Measurements from ENCODE around the gene EXOC4.

The EXOC4 gene

DNA sequence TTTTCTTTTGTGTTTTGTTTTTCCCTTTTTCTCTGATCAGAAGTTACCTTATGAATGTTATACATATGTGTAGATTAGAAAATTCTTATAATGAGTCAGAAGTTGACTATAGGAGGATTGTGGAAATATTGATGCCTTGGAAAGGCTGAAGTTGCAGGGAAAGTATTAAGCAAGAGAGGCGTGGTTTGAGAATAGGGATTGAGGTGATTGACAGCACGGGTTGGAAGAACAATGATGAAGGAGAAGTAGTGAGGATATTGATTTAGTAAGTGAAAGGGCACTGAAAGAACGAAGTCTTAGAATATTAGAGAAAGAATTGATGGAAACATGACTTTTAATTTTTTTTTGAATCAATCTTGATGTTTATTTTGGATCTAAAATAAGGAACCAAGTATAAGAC is 176.0 kb downstream of the EXOC4 start:
- DNase-seq (ENCODE audit: low read depth), result no peak

DNA sequence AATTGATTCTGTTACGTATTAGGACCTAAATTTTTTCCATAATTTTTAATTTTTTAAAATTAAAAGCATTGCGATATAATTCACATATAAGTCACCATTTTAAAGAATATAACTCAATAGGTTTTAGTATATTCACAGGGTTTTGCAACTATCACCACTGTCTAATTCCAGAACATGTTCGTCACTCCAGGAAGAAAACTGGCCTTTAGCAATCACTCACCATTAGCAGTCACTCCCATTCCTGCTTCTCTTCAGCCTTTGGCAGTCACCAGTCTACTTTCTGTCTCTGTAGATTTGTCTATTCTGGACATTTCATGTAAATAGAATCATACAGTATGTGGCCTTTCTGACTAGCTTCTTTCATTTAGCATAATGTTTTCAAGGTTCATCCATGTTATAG is 176.5 kb downstream of the EXOC4 start:
- no peak for DNase-seq (ENCODE audit: low read depth)

DNA sequence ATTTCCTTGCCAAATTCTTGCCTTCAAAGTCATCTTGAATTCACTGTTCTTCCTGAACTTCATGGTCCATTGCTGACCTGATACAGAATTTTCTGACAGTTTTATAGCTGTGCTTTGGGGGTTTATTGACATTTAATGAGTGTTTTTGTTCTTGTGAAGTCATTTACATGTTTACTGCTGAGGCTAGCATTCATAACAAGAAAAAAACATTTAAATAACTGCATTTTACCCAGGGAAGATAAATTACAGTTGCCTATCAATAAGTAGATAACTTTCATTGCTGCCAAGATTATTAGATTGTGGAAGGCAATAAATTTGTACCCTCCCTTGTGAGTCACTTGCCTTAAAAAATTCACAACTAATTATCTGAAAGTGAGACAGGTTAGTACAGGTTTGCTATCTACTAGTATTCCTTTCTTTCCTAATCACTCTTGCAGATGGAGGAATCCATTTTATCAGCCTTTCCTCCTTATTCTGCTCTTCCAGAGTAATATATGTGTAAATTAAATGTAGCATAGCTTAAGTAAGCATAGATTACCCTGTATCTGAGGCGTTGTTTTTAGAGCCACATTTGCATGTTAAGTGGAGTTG is 178.4 kb downstream of the EXOC4 start:
- DNase-seq (ENCODE audit: low read depth), result no peak

DNA sequence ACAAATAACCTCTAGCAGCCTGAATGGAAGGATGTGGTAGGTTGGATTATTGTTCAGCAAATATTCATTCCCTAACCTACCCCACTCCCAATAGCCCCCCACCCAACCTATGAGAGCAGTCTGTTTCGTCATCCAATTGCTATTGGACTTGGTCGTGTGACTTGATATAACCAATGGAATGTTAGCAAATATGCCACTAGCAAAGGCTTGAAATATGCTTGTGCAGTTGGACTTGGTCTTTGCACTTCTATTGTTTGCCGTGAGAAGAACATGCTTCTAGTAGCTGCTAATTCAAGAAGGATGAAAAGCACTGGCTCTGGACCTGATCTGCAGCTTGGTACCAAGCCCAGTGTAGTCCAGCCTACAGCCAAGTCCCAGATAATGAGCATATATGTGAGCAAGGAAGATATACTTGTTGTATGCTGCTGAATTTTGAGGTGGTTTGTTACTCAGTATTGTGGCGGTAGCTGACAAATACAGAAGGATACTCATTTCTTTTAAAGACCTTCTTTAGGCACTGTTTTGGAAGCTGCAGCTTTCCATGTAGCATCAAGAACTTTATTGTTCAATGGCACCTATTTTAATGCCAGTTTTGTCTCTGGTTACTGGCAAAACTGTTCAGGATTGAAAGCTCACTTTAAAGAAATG is 180.4 kb downstream of the EXOC4 start:
- no peak for DNase-seq (ENCODE audit: low read depth)

DNA sequence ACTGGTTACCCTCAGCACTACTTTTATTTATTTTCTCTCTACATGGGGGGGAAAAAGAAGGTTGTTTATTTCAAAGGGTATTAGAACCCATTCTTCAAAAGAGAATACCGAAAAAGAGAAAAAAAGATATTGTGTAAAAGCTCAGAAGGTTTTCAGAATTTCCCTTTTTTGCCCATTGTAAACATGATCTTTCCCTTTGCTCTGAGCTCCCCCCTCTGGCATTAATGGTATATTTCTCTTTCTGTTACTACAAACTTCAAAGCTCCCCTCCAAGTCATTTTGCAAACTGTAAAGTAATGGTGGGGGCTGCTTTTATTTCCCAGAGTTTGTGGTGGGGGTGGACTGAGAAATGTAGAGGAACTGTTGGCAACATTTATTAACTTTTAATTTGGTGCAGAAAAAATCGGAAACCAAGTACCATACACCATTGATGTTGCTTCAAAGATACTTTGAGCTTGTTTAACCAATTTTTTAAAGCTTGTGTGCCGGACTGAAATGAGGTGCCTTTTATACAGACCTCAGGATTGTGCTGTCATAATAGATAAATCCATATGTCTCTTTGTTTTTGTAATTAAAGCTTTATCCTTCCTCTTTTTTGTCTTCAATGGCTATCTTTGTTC is 181.5 kb downstream of the EXOC4 start:
- DNase-seq (ENCODE audit: low read depth), result peak; percentile 42

DNA sequence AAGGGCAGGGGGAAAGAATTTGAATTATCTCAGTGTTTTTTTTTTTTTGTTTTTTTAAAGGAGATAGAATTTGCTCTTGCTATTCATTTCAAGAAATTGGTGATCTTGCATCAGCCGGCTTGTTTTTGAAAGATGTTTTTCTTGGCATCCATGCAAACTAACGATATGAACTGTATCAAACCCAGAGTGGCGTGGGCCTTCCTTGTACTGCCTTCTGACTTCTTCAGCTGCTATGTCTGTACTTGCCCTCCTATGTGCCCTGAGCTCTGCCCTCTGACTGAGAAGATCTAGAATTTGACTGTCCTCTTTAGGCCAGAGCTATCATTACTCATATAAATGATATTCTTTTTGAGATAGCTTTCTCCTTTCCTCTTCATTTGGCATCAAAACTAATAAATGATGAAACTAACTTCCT is 183.1 kb downstream of the EXOC4 start:
- DNase-seq (ENCODE audit: low read depth), result peak; percentile 4

DNA sequence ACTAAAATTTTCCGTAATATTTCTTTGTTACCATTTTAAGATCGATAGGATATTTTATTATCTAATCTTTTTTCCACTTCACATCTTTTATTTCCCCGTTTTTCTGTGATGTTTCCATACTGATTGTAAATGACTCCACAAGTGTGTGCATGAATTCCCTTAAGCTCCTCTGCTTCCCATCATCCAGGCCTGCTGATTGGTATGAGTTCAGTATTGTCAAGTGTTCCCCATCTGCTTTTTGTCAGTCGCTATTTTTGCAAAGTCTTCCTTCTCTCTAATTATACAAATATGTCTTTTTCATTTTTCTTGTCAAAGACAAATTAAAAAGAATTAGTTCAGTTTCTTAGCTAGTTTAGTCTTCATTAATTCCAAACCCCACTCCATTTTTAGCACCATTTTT is 184.7 kb downstream of the EXOC4 start:
- DNase-seq (ENCODE audit: low read depth), result no peak

DNA sequence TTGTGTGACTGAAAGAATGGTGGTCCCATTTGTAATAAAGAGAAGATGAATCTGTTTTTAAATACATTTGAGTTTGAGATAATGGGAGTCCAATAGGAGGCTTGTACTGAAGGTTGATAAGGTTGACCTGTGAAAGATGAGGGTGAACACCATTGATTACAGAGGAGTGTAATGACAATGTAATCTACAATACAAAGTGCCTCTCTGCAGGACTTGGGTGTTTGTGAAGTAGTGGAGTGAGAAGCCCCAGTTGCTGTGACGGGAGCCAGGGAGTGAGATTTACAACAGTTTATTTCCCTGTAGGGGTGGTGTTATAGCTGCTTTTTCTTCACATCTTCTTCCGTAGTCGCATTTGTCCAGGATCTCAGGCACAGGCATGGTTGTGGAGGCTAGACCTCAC is 189.9 kb downstream of the EXOC4 start:
- no peak for DNase-seq (ENCODE audit: low read depth)

DNA sequence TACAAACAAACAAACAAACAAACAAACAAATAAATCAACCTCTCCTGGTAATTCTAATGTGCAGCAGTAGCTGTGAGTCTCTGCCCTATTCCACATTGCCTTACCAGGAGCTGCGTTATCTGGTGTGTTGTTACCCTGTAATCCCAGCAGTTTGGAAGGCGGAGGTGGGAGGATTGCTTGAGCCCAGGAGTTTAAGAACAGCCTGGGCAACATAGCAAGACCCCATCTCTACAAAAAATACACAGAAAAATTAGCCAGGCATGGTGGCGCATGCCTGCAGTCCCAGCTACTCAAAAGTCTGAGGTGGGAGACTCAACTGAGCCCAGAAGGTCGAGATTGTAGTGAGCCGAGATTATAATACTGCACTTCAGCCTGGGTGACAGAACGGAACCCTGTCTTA is 192.7 kb downstream of the EXOC4 start:
- no peak for DNase-seq (ENCODE audit: low read depth)

DNA sequence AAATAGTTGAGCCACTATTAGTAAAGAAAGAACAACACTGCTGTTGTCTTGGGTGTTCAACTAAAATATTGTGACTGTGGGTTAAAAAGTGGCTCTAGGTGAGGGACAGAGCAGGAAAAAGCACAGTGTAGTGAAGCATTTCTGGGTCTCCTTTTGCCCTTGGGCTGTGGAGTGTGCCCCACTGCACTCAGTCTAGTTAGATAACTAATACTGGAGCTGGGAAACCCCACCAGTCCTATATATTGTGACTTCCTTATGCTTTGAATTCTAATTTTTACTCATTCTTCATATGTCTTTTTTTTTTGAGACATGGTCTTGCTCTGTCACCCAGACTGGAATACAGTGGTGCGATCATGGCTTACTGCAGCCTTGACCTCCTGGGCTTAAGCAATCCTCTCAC is 195.1 kb downstream of the EXOC4 start:
- no peak for DNase-seq (ENCODE audit: low read depth)

DNA sequence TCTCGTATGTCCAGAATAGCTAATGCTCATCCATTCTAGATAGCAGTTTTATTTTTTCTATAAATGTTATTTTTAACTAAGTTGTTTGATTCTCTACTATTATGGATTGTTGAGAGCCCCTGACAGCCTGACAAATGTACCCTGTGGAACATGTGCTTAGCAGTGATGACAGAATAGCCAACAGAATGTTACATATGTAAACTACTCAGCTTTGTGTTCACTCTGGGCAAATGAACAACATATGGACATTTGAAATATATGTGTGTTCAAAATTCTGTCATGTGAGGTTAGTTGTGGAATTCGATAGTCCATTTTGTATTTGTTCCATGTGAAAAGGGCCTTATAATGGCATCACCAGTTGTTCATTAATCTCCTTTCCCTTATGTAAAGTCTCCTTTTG is 199.7 kb downstream of the EXOC4 start:
- DNase-seq (ENCODE audit: low read depth), result no peak

DNA sequence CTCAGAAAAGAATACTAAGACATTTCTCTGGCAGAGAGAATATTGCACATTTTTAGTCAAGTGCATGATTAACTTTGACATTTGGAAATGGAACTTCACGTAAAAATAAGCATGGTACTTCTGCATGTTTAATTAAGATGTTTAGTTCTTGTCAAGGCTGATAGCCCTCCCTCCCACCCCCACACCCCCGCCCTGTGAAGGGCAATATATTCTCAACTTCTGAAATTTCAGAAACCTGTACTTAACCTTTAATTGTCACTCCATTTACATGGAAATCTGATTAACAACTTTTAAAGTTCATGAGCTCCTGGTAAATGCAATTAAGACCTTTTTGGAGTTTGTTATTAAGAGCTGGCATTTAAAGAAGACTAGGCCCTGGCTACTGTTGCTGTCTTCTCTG is 205.8 kb downstream of the EXOC4 start:
- no peak for DNase-seq (ENCODE audit: low read depth)

DNA sequence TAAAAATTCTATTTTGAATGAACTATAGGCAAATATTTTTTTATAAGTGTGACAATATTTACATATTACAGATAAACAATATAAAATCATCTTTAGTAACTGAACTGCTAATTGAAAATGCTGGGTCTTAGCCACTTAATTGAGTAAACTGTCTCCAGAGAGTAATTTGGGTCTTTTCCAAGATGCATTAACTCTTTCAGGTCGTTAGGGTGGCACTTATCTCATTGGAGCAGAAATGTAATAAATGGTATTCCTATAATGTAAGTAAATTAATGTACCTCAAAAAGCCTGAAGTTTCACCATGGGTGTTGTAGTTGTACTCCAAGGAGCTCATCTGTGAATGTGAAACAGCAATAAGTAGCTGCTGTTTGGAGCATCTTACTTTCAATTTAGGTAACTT is 208.5 kb downstream of the EXOC4 start:
- DNase-seq (ENCODE audit: low read depth), result no peak

DNA sequence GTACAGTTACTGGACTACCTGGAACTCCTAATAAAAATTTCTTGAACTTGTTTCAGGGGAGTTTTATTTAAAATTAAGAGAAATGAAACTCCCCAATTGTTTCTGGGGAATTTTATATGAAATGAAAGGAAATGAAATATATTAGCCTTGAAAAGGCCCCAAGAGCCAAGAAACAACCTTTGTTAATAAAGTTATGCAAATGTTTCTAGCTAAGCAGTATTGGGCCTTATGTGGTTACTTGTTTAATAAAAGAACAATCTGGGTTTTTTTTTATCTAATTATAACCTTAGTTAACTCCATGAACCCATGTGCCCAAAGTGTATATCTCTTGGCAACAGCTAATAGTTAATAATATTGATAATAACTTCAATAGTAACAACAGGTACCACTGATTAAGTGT is 222.8 kb downstream of the EXOC4 start:
- no peak for DNase-seq (ENCODE audit: low read depth)

DNA sequence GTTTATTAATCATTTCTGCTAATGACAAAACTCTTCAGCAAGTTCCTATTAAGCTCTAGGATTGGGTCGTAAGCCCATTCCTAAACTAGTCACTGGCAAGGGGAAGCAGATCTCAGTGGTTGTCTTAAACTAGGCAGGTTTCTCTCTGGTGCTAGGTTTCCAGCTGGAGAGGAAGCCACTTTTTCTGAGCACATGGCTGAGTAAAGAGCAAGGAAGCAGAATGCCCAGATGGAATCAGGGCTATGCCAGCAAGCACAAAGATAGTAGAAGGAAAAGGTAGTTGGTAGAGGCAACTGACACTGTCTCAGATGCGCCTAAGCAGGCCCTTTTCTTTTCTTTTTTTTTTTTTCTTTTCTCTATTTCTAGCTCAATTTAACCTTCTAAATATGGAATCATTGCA is 224.9 kb downstream of the EXOC4 start:
- no peak for DNase-seq (ENCODE audit: low read depth)

DNA sequence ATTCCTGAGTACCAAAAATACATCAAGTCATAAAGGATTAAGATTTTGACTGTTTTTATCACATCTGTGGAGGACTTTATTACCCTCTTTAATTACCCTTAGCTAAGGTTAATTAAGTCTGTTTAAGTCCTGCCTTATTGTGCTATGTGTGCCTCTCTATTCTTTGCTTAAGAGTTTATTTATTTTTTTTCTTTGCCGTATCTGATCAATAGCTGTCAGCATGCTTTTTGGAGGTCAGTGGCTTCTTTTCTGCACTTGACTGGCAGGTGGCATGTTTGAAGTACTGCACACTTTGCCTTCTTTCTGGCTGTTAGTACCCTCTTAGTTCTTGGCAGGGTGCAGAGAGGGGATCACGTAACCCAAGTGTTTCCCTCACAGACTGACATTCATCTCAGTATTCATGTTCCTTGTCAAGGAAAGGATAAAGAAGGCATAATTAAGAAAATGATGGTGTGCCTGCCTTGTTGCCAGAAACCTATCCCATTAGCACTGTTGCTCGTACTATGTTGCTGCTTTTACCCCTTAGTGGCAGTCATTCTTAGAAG is 225.8 kb downstream of the EXOC4 start:
- no peak for DNase-seq (ENCODE audit: low read depth)

DNA sequence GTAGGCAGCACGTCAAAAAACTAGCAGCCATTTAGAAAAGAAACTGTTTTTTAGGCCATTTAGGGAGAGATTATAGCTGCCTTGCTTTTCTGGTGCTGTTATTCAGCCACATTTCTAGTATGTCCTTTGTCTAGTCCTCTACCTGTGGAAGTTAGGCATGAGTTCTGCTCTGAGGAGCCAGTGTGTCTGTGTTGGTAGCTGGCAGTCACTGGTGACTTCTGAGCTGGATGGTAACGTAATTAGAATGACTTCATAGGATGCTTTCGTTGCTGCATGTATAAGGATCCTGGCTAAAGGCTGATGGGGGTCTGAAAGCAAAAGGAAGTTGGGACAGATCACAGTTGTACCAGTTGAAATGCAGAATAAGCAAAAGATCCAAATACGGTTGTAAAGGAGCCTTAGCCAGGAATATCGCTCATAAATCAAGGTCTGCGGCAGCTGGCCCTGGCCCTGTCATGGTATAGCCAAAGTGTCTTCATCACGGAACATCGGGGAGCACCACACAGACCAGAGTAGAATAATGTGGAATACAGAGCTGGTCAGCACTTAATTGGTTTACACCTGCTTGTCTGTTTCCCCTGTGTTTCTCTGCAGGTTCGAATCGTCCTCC is 226.7 kb downstream of the EXOC4 start:
- DNase-seq (ENCODE audit: low read depth), result no peak

DNA sequence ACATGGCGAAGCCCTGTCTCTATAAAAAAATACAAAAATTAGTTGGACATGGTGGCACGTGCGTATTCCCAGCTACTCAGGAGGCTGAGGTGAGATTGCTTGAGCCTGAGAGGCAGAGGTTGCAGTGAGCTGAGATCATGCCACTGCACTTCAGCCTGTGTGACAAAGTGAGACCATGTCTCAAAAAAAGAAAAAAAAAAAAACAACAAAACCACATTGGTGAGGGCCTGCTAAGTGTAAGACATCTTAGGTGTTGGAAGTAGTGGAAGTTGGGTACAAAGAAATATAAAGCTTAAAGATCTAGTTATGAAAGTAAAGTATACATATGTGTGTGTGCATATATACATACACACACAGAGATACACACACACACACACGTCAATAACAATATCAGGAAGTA is 228.0 kb downstream of the EXOC4 start:
- no peak for DNase-seq (ENCODE audit: low read depth)

DNA sequence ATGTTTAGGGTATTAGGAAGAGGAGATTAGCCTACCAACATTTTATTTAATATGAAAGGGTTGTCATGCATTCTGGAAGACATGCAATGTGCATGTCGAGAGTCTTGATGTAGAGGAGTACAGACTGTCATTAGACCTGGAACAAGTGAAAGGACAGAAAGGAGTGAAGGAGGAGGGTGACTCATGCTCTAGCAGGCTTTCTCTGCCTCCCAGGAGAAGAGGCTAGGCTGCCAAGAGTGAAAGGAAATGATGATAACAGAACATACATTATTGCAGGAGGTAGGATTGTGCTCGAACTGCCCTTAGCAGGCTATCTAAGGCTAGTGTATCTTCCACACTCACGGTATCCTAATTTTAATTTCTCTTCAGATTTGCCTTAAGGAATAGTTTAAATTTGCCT is 228.8 kb downstream of the EXOC4 start:
- DNase-seq (ENCODE audit: low read depth), result peak; percentile 64

DNA sequence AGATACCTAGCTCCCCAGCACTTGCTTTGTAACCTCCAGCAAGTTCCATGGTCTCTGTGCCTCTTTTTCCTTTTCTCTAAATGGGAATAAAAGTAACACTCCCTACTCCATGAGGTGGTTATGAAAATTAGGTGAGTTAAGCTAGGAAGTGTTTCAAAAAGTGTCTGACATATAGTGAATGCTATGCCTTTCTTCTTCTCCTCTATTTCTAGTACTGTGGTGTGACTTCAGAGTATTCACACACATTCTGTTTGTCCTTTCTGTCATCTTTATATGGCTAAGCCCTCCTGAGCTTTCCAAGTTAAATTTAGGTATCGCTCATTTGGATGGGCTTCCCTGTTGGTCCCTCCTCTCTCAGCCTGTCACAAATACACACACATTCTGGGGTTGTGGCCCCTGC is 229.7 kb downstream of the EXOC4 start:
- no peak for DNase-seq (ENCODE audit: low read depth)

DNA sequence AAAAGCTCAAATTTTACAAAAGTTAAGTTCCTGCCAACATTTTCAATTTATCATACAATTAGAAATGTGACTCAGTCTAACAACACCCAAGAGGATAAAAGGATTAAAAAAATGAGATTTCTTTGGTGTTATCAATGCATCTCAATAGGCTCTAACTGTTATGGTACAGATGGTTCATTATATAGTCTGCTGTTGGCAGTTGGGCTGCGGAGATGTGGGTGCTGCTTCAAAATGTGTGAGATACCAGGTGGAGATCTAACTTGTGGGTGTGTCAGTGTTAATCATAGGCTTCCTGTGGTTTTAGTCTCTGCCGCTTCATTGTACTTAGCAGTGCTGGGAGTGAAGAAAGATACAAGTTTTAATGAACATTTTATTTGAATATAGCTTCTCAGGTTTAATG is 231.2 kb downstream of the EXOC4 start:
- peak; percentile 18 for DNase-seq (ENCODE audit: low read depth)

DNA sequence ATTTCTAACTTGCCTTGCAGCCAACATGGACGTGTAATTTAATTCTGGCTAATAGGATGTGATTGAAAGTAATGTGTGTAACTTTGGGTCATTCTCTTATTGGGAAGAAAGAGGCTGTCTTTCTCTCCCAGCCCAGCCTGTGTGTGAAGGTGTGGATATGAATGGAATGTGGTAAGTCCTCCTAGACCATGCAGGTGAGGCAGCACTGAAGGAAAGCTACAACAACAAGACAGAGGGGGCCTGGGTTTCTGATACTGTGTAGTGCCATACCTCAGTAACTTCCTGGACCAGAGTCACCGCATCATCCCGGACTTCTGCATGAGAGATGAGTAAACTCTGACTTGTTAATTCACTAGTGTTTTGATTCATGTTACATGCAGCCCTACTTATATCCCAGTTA is 237.0 kb downstream of the EXOC4 start:
- DNase-seq (ENCODE audit: low read depth), result no peak

DNA sequence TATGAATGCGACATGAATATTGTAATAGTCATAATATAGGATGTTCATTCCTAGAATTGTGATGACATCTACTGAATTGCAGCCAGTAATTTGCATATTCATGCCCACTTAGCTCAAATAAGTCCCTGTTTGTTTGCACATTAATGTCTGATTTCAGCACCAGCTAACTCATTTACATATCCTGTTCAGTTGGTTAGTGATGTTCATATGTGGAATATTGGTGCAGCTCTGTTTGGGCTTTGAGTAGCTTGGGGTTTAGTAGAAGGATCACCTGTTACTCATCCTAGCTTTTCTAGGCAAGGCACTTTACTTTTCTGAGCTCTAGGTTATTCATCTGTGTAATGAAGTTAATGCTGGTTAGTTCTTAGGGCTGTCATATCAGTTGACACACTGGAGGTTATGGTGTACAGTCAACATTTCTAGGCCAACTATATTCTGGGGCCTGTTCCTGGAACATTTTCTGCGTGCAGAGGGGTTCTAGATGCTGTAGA is 238.4 kb downstream of the EXOC4 start:
- no peak for DNase-seq (ENCODE audit: low read depth)
